GM12875 (cell line): ENCODE data around the gene PDZRN3.
"Not testable (repeated sequence)": the region's sequence is repeated elsewhere in the genome, so short reads cannot be mapped to it uniquely, and the experiment has no call there.

ENCODE experiments used
- H3K4me3 ChIP-seq: one replicate; pipeline ENCODE4 v1.5.1; 2011; ENCODE audit warnings: low read depth, low read length, control low read depth
- CTCF ChIP-seq: IDR thresholded peaks from 2 replicates; pipeline ENCODE4 v1.5.1; 2011; ENCODE audit warnings: low read depth, mild to moderate bottlenecking, control low read depth, inconsistent platforms, low read length, moderate library complexity, borderline replicate concordance; ENCODE audit not compliant: insufficient read depth

The PDZRN3 gene

DNA sequence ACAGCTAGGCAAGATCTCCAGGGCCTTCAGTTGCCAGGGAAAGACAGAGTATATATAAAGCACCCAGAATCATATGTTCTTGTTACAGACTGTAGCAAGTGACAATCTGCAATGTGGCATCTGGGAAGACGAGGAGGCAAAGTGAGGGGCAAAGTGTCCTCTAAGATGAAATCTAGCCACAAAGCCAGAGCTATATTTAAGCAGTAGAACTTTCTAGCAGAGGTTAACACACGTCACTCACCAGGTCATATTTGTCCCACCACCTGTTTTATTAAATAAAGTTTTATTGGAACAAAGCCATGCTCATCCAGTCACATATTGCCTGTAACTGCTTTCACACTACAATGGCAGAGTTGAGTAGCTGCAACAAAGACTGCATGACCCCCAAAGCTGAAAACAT lies 51.5 kb downstream of the PDZRN3 start:
- TF ChIP-seq CTCF: no peak
- no peak overlapping the region for H3K4me3 ChIP-seq

DNA sequence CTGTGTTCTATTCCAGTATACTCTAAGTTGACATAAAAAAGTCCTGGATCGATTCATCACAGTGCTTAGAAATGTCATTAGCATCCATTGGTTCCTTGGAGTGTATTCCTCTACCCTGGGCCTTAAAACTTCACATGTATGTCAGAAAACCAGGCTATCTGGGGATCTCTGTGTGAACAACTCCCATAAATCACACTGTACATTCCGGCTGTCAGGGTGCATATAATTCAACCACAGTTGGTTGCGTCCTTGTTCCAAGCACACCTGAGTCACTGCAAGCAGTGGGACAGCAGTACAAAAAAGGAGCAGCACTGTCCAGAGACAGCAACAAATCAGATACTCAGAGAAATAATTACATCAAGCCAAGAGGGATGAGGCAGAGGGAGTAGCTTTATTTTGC lies 52.4 kb downstream of the PDZRN3 start:
- no peak for TF ChIP-seq CTCF
- no peak overlapping the region for H3K4me3 ChIP-seq

DNA sequence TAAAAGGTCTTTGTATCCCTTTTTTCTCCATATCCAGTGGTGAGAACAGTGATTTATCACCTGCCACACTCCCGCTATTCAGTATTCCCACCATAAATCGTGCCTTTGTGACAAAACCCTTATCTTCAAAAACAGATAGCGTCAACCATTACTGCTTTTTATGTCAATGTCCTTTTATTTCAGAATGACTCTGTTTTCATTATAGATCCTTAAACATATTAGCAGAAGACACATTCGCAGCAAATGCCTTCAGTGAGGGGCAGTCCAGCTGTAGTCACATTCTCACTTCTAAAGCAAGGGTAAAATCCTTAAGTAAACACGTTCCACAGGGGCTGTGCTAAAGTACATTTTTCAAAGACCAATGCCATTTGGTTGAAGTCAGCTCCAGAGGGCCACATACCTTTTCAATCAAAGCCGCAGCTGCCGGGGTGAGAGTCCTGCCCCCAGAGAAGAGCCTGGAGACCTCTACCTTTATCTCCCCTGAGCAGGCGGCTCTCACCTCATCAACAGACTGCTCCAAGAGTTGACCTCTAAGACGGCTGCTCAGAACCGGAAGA lies 53.4 kb downstream of the PDZRN3 start:
- no peak for TF ChIP-seq CTCF
- H3K4me3 ChIP-seq: no peak overlapping the region

GRCh38 chr3:73569246-73569760 lies 55.4 kb downstream of the PDZRN3 start:
- no peak overlapping the region for H3K4me3 ChIP-seq
- TF ChIP-seq CTCF: no peak

DNA sequence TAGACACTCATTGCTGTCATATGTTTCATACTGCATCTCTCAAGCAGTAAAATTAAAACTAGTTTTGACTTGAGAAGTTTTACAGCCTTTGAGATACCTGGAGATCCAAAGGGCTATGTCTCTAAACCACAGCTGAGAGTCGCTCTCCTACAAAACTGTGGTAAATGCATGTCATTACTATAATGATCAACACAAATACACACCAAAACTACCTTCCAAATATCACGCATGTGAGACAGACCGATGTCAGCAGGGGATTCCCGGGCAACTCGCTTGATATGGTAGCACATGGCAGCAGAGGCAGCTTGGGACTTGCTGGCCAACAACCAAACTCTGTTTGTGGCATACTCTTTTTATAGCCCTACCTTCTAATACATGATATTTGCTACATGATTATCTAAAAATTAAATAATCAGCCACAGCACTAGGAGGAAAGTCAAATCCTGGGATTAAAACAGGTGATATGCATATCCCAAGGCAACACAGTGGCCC lies 56.3 kb downstream of the PDZRN3 start:
- no peak overlapping the region for H3K4me3 ChIP-seq
- no peak for TF ChIP-seq CTCF

DNA sequence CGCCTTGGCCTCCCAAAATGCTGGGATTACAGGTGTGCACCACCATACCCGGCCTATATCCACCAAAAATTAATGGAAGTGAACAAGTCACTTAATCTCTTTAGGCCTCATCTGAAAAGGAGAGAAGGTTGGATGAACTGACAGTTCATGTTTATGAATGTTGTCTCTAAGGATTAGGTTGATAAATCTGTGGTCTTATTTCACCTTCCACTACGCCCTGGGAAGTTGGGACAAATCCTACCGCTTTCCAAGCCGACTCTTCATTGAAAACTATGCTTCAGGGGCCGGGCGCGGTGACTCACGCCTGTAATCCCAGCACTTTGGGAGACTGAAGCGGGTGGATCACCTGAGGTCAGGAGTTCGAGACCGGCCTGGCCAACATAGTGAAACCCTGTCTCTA lies 59.4 kb downstream of the PDZRN3 start:
- H3K4me3 ChIP-seq: not testable (repeated sequence)

DNA sequence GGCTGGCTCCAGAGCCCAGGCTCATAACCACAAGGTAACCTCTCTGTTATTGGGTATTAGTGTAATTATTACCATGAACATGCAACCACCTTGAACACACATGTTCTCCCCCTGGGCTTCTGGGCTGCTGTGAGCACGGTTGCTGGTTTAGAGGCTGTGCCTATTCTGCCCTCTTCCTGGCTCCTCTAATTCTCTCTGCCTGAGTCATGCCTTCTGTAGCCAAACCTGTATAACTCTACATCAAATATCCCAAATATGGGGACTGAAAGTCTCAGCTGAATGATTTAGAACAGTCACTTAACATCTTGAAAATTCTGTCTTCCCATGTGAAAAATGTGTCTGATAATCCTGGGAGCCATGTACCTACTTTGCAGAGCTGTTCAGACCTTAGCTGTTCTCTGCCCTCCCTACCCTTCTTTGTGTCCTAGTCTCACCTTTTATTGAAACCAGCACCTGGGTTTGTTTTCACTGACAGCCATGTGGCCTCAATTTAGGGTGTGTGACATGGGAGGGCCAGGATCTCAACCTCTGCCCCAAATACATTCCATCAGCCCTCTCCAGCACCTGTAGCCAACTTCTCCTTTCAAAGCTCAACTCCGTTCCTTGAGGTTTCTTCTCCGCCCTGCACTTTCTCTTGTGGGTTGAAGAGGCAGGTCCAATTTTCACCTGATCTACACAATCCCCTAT lies 60.7 kb downstream of the PDZRN3 start:
- no peak overlapping the region for H3K4me3 ChIP-seq
- TF ChIP-seq CTCF: no peak
